Dendritic cell treated with granulocyte-macrophage colony-stimulating factor and Interleukin-4, amounts not matched to agents 40 ng/mL and 50 ng/mL, for 4 days (primary cell): ENCODE results near the gene CD84.
"Not testable (repeated sequence)": the region's sequence is repeated elsewhere in the genome, so short reads cannot be mapped to it uniquely, and the experiment has no call there.

ENCODE experiments used
- H3K27ac Mint-ChIP-seq: one replicate; pipeline ENCODE4 v1.8.0; 2022; ENCODE audit warnings: mild to moderate bottlenecking, mixed read lengths
- H3K27me3 Mint-ChIP-seq: one replicate; pipeline ENCODE4 v1.8.0; 2022; ENCODE audit warnings: mild to moderate bottlenecking, mixed read lengths
- H3K36me3 Mint-ChIP-seq: one replicate; pipeline ENCODE4 v1.8.0; 2022; ENCODE audit warnings: low read depth, mixed read lengths
- H3K4me1 Mint-ChIP-seq: one replicate; pipeline ENCODE4 v1.8.0; 2022; ENCODE audit warnings: low read depth, mixed read lengths
- H3K4me3 Mint-ChIP-seq: one replicate; pipeline ENCODE4 v1.8.0; 2022; ENCODE audit warnings: mild to moderate bottlenecking, moderate library complexity, mixed read lengths
- H3K9me3 Mint-ChIP-seq: one replicate; pipeline ENCODE4 v1.8.0; 2022; ENCODE audit warnings: mixed read lengths
- intact Hi-C: fragments of 100-400 bp; cut with micrococcal nuclease; formaldehyde crosslinking; loops from one replicate; pipeline ENCODE4 v1.15.0; 2022

Gene CD84, protein sequence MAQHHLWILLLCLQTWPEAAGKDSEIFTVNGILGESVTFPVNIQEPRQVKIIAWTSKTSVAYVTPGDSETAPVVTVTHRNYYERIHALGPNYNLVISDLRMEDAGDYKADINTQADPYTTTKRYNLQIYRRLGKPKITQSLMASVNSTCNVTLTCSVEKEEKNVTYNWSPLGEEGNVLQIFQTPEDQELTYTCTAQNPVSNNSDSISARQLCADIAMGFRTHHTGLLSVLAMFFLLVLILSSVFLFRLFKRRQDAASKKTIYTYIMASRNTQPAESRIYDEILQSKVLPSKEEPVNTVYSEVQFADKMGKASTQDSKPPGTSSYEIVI

GRCh38 chr1:160579216-160579701 lies at the start of gene CD84:
TSS of gene CD84 (minus strand) at chr1:160579496. CDS start at chr1:160579437, 59 bp downstream.
- H3K4me1 Mint-ChIP-seq, result peaks cover 47% of the 10 kb centered on the region
- intact Hi-C loops, result no loop called here
- peaks cover 41% of the 10 kb centered on the region for H3K36me3 Mint-ChIP-seq
- H3K27ac Mint-ChIP-seq, result peak within 1 kb of the TSS; percentile 95
- H3K9me3 Mint-ChIP-seq, result no peaks in the 10 kb centered on the region
- H3K4me3 Mint-ChIP-seq, result peak within 1 kb of the TSS; percentile 92
- H3K27me3 Mint-ChIP-seq, result no peaks in the 10 kb centered on the region

DNA sequence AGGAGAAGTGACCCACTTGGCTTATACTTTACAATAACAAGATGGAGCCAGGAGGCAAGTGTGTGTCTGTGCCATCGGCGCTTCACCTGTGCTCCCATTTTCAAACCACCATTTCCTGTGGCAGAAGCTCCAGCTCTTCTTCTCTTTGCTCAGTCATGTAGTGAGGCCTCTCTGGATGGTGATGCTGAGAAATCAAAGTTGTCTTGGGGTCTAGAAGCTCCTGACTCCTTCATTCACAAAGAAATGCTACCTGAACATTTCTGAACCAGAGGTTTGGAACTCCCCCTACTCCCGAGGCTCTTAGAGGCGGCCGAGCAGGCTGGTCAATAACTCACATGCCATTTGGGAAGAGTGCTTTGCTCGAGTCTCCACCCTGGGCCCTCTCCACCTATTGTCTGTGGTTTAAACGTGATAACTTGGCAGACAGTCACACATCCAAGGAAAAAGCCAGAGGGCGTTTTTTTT lies 49.5 kb upstream of the CD84 start:
- no peak overlapping the region for H3K4me3 Mint-ChIP-seq
- intact Hi-C loops, result no loop called here
- peak overlapping the region; percentile 90 for H3K27ac Mint-ChIP-seq
- H3K4me1 Mint-ChIP-seq, result peaks cover 87% of the 10 kb centered on the region
- H3K36me3 Mint-ChIP-seq, result peaks cover 95% of the 10 kb centered on the region
- no peaks in the 10 kb centered on the region for H3K9me3 Mint-ChIP-seq
- no peaks in the 10 kb centered on the region for H3K27me3 Mint-ChIP-seq

DNA sequence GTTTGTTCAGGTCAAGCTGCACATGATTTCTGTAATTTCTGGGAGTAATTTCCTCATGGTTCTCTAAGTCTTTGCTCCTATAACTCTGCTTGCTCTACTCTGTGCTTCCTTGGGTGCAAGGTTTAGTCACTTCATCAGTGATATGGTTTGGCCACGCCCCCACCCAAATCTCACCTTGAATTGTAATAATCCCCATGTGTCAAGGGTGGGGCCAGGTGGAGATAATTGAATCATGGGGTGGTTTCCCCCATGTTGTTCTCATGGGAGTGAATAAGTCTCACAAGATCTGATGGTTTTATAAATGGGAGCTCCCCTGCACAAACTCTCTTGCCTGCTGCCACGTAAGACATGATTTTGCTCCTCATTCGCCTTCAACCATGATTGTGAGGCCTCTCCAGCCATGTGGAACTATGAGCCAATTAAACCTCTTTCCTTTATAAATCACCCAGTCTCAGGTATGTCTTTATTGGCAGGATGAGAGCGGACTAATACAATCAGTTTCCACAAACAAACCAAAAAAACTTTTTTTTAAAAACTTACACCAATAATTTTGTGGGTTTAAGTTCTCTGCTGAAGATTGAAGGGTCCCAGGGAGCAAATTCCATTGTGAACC lies 48.5 kb upstream of the CD84 start:
- Mint-ChIP-seq H3K27ac (peak overlapping the region; percentile 90), H3K4me3 (peak overlapping the region; percentile 4), H3K36me3 (peaks cover 95% of the 10 kb centered on the region), H3K4me1 (peaks cover 87% of the 10 kb centered on the region)
- H3K9me3 Mint-ChIP-seq, H3K27me3 Mint-ChIP-seq, intact Hi-C loops: not testable (repeated sequence)

- Mint-ChIP-seq H3K27ac (peak overlapping the region; percentile 81), H3K4me3 (peak overlapping the region; percentile 30), H3K9me3 (no peaks in the 10 kb centered on the region), H3K4me1 (peaks cover 94% of the 10 kb centered on the region), H3K36me3 (peaks cover 98% of the 10 kb centered on the region), H3K27me3 (no peaks in the 10 kb centered on the region)
- intact Hi-C loops, result no loop called here
These were observed 47.4 kb upstream of the CD84 start for GRCh38 chr1:160626509-160627342.

GRCh38 chr1:160625725-160626498 lies 46.6 kb upstream of the CD84 start:
- peaks cover 98% of the 10 kb centered on the region for H3K36me3 Mint-ChIP-seq
- no peak overlapping the region for H3K4me3 Mint-ChIP-seq
- intact Hi-C loops, result no loop called here

DNA sequence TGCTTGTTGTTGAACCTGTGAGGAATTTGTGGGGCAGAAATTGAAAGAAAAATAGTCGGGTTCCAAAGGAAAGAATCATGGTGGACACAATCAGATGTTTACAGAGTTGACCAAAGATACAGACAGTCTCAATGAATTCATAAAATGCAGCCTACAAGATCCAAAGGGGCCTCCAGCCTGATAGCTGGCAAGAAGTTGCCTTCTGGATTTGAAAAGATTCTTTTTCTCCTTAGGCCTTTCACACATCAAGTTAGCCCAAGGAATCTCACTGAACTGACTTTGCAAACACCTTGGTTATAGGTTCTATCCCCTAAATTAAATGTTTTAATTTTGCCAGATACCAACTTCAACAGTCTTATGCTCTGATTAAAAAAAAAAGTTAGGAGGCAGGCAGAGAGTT lies 46.0 kb upstream of the CD84 start:
- H3K27ac Mint-ChIP-seq, result peak overlapping the region; percentile 81
- H3K4me3 Mint-ChIP-seq, result peak overlapping the region; percentile 9
- peaks cover 90% of the 10 kb centered on the region for H3K4me1 Mint-ChIP-seq
- H3K27me3 Mint-ChIP-seq, result no peaks in the 10 kb centered on the region
- intact Hi-C loops, result no loop called here
- H3K9me3 Mint-ChIP-seq, result no peaks in the 10 kb centered on the region
- peaks cover 94% of the 10 kb centered on the region for H3K36me3 Mint-ChIP-seq

More at GRCh38 chr1:160625725-160626498, 46.6 kb upstream of the CD84 start:
- H3K4me1 Mint-ChIP-seq, result peaks cover 94% of the 10 kb centered on the region
- no peaks in the 10 kb centered on the region for H3K27me3 Mint-ChIP-seq
- H3K27ac Mint-ChIP-seq, result peak overlapping the region; percentile 81
- no peaks in the 10 kb centered on the region for H3K9me3 Mint-ChIP-seq

GRCh38 chr1:160624464-160624863 lies 45.2 kb upstream of the CD84 start:
- no peaks in the 10 kb centered on the region for H3K27me3 Mint-ChIP-seq
- no peak overlapping the region for H3K4me3 Mint-ChIP-seq
- intact Hi-C loops, result no loop called here
- H3K36me3 Mint-ChIP-seq, result peaks cover 96% of the 10 kb centered on the region
- H3K27ac Mint-ChIP-seq, result peak overlapping the region; percentile 81
- peaks cover 2% of the 10 kb centered on the region for H3K9me3 Mint-ChIP-seq
- H3K4me1 Mint-ChIP-seq, result peaks cover 87% of the 10 kb centered on the region

GRCh38 chr1:160623862-160624261 lies 44.6 kb upstream of the CD84 start:
- H3K27ac Mint-ChIP-seq, result peak overlapping the region; percentile 81
- no peak overlapping the region for H3K4me3 Mint-ChIP-seq
- peaks cover 96% of the 10 kb centered on the region for H3K36me3 Mint-ChIP-seq
- H3K9me3 Mint-ChIP-seq, result peaks cover 8% of the 10 kb centered on the region
- peaks cover 88% of the 10 kb centered on the region for H3K4me1 Mint-ChIP-seq
- intact Hi-C loops, result no loop called here
- H3K27me3 Mint-ChIP-seq, result no peaks in the 10 kb centered on the region

DNA sequence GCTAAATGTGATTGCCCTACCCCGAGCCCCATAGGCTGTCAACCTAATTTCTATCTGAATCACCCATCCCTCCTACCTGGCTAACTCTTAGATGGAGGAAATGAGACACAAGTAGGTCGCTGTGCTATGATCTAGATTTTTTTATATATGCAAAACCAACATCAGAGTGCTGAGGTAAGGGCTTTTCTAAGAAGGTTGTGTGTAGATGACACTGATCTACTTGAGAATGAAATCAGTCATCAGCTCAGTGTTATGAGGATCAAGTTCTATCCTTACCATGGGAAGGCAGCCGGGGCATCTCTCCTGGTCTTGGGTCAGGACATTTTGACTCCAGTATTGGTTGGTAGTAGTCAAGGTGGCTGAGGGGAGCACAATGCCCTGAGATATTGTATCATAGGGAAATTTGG lies 43.9 kb upstream of the CD84 start:
- peaks cover 96% of the 10 kb centered on the region for H3K36me3 Mint-ChIP-seq

DNA sequence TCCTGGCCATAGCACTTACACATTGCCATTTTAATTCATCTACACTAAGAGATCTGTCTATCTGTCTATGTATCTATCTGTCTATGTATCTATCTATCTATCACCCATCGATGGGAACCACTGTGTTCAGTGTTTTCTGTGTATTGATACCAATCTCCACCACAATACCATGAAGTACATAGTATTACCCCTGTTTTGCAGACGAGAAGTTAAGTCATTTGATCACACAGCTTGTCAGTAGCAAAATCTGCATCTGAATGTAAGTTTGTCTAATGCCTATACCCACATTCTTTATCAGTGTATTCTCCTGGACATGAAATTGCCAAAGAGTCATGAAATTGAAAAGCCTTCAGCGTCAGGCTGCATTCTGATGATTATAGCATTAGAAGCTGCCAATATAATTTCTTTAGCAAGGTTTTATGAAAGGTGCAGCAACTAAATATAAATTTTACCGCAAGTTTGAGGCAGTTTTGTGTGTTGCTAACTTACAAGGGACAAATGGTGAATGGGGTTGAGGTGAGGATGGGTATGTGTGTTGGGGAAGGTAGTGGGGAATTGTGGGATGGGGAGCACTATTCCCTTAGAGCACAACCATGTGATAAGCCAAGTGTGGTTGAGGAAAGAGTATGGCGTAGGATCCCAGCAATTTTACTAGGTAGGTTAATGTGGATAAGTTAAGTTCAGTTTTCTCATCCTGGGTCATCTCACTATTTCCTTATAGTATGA lies 43.4 kb upstream of the CD84 start:
- intact Hi-C loops, result no loop called here
- H3K27ac Mint-ChIP-seq, result peak overlapping the region; percentile 81
- H3K4me1 Mint-ChIP-seq, result peaks cover 86% of the 10 kb centered on the region
- H3K9me3 Mint-ChIP-seq, result peaks cover 12% of the 10 kb centered on the region
- H3K4me3 Mint-ChIP-seq, result no peak overlapping the region
- peaks cover 96% of the 10 kb centered on the region for H3K36me3 Mint-ChIP-seq
- H3K27me3 Mint-ChIP-seq, result no peaks in the 10 kb centered on the region

More for the DNA sequence above, 43.9 kb upstream of the CD84 start:
- Mint-ChIP-seq H3K4me3 (no peak overlapping the region), H3K9me3 (peaks cover 12% of the 10 kb centered on the region), H3K27me3 (no peaks in the 10 kb centered on the region), H3K4me1 (peaks cover 86% of the 10 kb centered on the region), H3K27ac (peak overlapping the region; percentile 81)
- intact Hi-C loops, result no loop called here

GRCh38 chr1:160621633-160622413 lies 42.5 kb upstream of the CD84 start:
- Mint-ChIP-seq H3K9me3 (peaks cover 12% of the 10 kb centered on the region), H3K36me3 (peaks cover 96% of the 10 kb centered on the region), H3K27me3 (no peaks in the 10 kb centered on the region), H3K4me3 (no peak overlapping the region), H3K27ac (peak overlapping the region; percentile 81), H3K4me1 (peaks cover 85% of the 10 kb centered on the region)
- intact Hi-C loops, result no loop called here

- Mint-ChIP-seq H3K4me1 (peaks cover 78% of the 10 kb centered on the region), H3K9me3 (peaks cover 12% of the 10 kb centered on the region), H3K27ac (peak overlapping the region; percentile 81), H3K36me3 (peaks cover 96% of the 10 kb centered on the region), H3K4me3 (no peak overlapping the region), H3K27me3 (no peaks in the 10 kb centered on the region)
- intact Hi-C loops, result no loop called here
These were observed 41.8 kb upstream of the CD84 start for GRCh38 chr1:160620942-160621632.
